Fibroblast of lung (primary cell): ENCODE results near the gene SPEF2. TPM values are rescaled to one million over a fixed set of nuclear protein-coding genes. Genes with fewer than 3 reads are reported as not detected.

Experiments
- DNase-seq, 2 donors: peaks; one replicate each; pipeline versions ENCODE4 v3.0.0 to v3.0.0-alpha.2; 2010; ENCODE audit warnings: low read depth in 2 of 2
- H2AFZ ChIP-seq: 2 replicates; pipeline ENCODE4 v1.5.1; 2012; ENCODE audit warnings: low read length, control low read depth, inconsistent platforms
- H3K27ac ChIP-seq: 2 replicates; pipeline ENCODE4 v1.5.1; 2011; ENCODE audit warnings: low read length, control low read depth; ENCODE audit not compliant: insufficient read depth
- H3K27me3 ChIP-seq: 2 replicates; pipeline ENCODE4 v1.5.1; 2011; ENCODE audit warnings: mild to moderate bottlenecking, low read length; ENCODE audit not compliant: control insufficient read depth, insufficient read depth
- H3K36me3 ChIP-seq: 2 replicates; pipeline ENCODE4 v1.5.1; 2011; ENCODE audit warnings: low read length; ENCODE audit not compliant: control insufficient read depth, insufficient read depth
- H3K4me1 ChIP-seq: 2 replicates; pipeline ENCODE4 v1.5.1; 2011; ENCODE audit warnings: low read length; ENCODE audit not compliant: control insufficient read depth, insufficient read depth; ENCODE audit errors: extremely low read depth
- H3K4me2 ChIP-seq: 2 replicates; pipeline ENCODE4 v1.5.1; 2011; ENCODE audit warnings: low read length, control low read depth; ENCODE audit not compliant: insufficient read depth; ENCODE audit errors: extremely low read depth
- H3K4me3 ChIP-seq, 4 experiments: fragments of 200-600 bp in 1 of 4; sonication (generic) in 1 of 4; replicated peaks in 1 of 4; 2 replicates each; pipeline ENCODE4 v1.5.1; 2011 to 2016; ENCODE audit warnings: low read length in 4 of 4, low read depth in 3 of 4, mild to moderate bottlenecking in 3 of 4, control low read depth in 2 of 4, inconsistent platforms in 1 of 4, mixed read lengths in 1 of 4; ENCODE audit not compliant: insufficient read depth in 1 of 4; ENCODE audit errors: control extremely low read depth in 1 of 4
- H3K79me2 ChIP-seq: 2 replicates; pipeline ENCODE4 v1.5.1; 2012; ENCODE audit warnings: mild to moderate bottlenecking, low read length, inconsistent platforms; ENCODE audit not compliant: control insufficient read depth, insufficient read depth
- H3K9ac ChIP-seq: 2 replicates; pipeline ENCODE4 v1.5.1; 2011; ENCODE audit warnings: mild to moderate bottlenecking, low read length, control low read depth; ENCODE audit not compliant: insufficient read depth
- H3K9me3 ChIP-seq: 2 replicates; pipeline ENCODE4 v1.5.1; 2012; ENCODE audit warnings: low read depth, low read length; ENCODE audit not compliant: control insufficient read depth, insufficient read depth
- H4K20me1 ChIP-seq: 2 replicates; pipeline ENCODE4 v1.5.1; 2011; ENCODE audit warnings: low read length; ENCODE audit not compliant: control insufficient read depth, insufficient read depth; ENCODE audit errors: extremely low read depth
- CTCF ChIP-seq, 2 donors: IDR thresholded peaks in 1 of 2; conservative IDR thresholded peaks in 1 of 2; 1 replicate in 1 of 2; 2 replicates in 1 of 2; pipeline ENCODE4 v1.5.1; 2011 to 2012; ENCODE audit warnings: low read length in 2 of 2, control low read depth in 1 of 2, inconsistent platforms in 1 of 2, low read depth in 1 of 2, mild to moderate bottlenecking in 1 of 2
- EZH2 ChIP-seq: IDR thresholded peaks from 2 replicates; pipeline ENCODE4 v1.5.1; 2012; ENCODE audit warnings: low read length, control low read depth, mild to moderate bottlenecking; ENCODE audit errors: missing control alignments
- polyA plus RNA-seq, 2 donors: library from polyadenylated mRNA; depleted of rRNA in 1 of 2; stranded (reverse) in 1 of 2; unstranded in 1 of 2; fragments of >200 nt; gene quantifications; 2 replicates each; pipeline ENCODE4 v1.2.1, GENCODE V29; 2011 to 2012; ENCODE audit warnings: missing spikeins in 1 of 2
- total RNA-seq: library from RNA; depleted of rRNA; stranded (reverse); fragments of >200 nt; gene quantifications from 2 replicates; pipeline ENCODE4 v1.2.1, GENCODE V29; 2014

SPEF2 gene
- total and polyA plus RNA-seq, 2 donors (not counting 1 experiment from before 2014, with no cell fraction given) = 5.2 to 5.9 TPM

- H3K36me3 ChIP-seq = no peaks in the 10 kb centered on the region
- no peak for DNase-seq
- TF ChIP-seq EZH2 (no peak), CTCF (conservative IDR thresholded peaks at IDR 0.05 in 1 of 2, IDR thresholded peaks at IDR 0.05 in 1 of 2; ENCODE audit: low read depth in 1 of 2, low read length in 2 of 2) (no peak)
- H3K79me2 ChIP-seq = no peaks in the 10 kb centered on the region
- no peaks in the 10 kb centered on the region for H4K20me1 ChIP-seq
- H3K4me3 ChIP-seq = no peak overlapping the region
- no peak overlapping the region for H3K9ac ChIP-seq
- H3K9me3 ChIP-seq = no peaks in the 10 kb centered on the region
- no peaks in the 10 kb centered on the region for H3K4me1 ChIP-seq
- H3K27me3 ChIP-seq = no peaks in the 10 kb centered on the region
- H3K4me2 ChIP-seq = no peak overlapping the region
- H3K27ac ChIP-seq = no peak overlapping the region
- no peak overlapping the region for H2AFZ ChIP-seq
Measured at GRCh38 chr5:35677878-35678277, 60.2 kb downstream of the SPEF2 start.

- no peak for TF ChIP-seq CTCF (conservative IDR thresholded peaks at IDR 0.05 in 1 of 2, IDR thresholded peaks at IDR 0.05 in 1 of 2; ENCODE audit: low read depth in 1 of 2, low read length in 2 of 2)
- no peak for TF ChIP-seq EZH2
- Histone ChIP-seq H3K9ac (no peak overlapping the region), H3K27me3 (no peaks in the 10 kb centered on the region), H4K20me1 (no peaks in the 10 kb centered on the region), H2AFZ (no peak overlapping the region), H3K4me2 (no peak overlapping the region), H3K9me3 (no peaks in the 10 kb centered on the region), H3K4me1 (no peaks in the 10 kb centered on the region), H3K79me2 (no peaks in the 10 kb centered on the region), H3K27ac (no peak overlapping the region), H3K36me3 (no peaks in the 10 kb centered on the region), H3K4me3 (no peak overlapping the region)
- no peak for DNase-seq
Measured at GRCh38 chr5:35678661-35679060, 61.0 kb downstream of the SPEF2 start.

- H3K4me1 ChIP-seq = no peaks in the 10 kb centered on the region
- no peak overlapping the region for H3K4me3 ChIP-seq
- no peaks in the 10 kb centered on the region for H3K9me3 ChIP-seq
- H3K4me2 ChIP-seq = no peak overlapping the region
- DNase-seq = no peak
- H3K27me3 ChIP-seq = no peaks in the 10 kb centered on the region
- H2AFZ ChIP-seq = no peak overlapping the region
- H3K27ac ChIP-seq = no peak overlapping the region
- no peaks in the 10 kb centered on the region for H3K36me3 ChIP-seq
- no peaks in the 10 kb centered on the region for H3K79me2 ChIP-seq
- H3K9ac ChIP-seq = no peak overlapping the region
- no peaks in the 10 kb centered on the region for H4K20me1 ChIP-seq
- no peak for TF ChIP-seq CTCF (conservative IDR thresholded peaks at IDR 0.05 in 1 of 2, IDR thresholded peaks at IDR 0.05 in 1 of 2; ENCODE audit: low read depth in 1 of 2, low read length in 2 of 2)
- TF ChIP-seq EZH2 = no peak
Measured at GRCh38 chr5:35679357-35679756, 61.7 kb downstream of the SPEF2 start.
